Stimulated activated CD8-positive, alpha-beta memory T cell treated with anti-CD3 and anti-CD28 coated beads, Interleukin-7, amount 100 ng/mL, for 1 hour (primary cell): ENCODE data around the gene HOPX.
"Not testable (repeated sequence)": the region's sequence is repeated elsewhere in the genome, so short reads cannot be mapped to it uniquely, and the experiment has no call there.

Source experiments
- DNase-seq, 2 donors: peaks; one replicate each; pipeline ENCODE4 v3.0.0-alpha.2; 2020; ENCODE audit warnings: low read depth in 2 of 2

Gene HOPX

DNA sequence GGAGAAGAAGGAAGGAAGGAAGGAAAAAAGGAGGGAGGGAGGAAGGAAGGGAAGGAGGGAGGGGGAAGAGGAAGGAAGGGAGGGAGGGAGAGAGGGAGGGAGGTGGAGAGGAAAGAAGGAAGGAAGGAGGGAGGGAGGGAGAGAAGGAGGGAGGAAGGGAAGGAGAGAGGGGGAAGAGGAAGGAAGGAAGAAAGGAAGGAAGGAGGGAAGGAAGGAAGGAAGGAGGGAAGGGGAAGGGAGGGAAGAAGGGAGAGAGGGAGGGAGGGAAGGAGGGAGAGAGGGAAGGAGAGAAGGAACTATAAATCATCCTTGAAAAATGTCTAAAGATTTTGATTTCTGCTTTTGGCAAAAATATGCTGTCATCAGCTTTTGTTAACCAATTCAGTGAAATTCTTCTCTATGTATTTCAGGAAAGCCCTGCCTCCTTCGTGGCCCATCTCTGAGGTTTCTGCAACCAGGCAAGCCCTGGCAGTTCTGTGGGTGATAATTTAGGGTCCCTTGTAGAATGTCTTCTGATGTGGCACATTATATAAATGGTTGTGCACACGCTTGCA is 7.1 kb upstream of the HOPX start:
- DNase-seq: no peak

DNA sequence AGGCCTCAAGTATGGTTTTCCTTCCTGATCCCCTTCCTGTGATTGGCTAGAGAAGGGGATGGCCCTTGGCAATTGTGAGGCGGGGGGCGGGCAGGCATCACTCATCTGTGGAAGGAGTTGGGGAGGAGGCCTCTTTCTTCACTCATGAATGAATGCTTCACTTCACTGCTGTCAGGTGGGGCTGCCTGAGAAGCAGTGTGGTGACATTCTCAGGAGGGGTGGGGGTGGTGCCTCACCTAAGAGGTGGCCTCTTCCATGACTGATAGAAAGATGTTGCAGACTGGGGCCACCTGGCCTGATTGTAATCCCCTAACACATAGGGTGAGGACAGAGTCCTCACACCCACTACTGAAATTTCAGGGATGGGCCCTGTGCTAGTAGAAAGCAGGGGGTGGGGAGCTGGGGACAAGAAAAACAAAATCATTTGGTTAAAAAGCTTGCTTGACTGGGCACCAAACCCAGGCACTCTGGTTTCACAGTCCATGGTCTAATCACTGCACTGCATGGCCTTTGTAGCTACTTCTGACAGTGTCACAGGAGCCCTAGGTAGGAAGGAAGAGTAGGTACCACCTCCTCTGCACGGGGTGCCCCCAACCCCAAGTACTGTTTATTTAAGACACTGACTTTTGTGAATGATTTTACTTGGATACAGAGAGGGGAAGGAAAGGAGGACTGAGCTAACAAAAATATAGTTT is 5.6 kb upstream of the HOPX start:
- DNase-seq: no peak

DNA sequence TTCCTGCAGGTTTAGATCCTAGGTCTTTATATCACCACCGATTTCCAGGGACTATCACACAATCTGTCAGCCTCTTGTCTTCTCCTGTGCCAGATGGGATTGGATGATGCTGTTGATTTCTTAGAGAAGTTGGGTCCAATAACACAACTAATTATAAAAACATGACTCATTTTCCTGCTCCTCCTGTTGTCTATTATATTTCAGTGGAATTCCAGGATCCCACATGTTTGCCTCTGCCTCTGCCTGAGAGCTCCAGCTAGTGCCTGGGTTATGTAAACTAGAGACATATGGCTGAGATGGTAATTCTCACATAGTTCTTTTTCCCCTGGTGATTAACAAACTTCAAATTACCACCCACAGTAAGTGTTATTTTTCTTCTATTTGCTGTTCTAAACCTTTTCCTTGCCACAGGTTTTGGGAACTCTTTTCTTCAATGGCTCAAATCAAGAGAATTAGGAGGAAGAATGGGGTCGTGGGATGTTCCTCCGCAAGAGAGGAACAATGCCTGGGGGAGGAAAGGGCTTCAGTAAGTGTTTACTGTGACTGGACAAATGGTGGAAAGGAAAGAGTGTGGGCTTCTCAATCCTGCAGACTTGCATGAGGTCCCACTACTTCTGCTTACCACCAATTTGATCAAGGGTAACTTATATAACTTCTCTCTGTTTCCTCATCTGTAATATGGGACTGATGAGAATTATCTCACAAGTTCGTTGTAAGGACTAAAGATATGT is 3.4 kb upstream of the HOPX start:
- DNase-seq: no peak

DNA sequence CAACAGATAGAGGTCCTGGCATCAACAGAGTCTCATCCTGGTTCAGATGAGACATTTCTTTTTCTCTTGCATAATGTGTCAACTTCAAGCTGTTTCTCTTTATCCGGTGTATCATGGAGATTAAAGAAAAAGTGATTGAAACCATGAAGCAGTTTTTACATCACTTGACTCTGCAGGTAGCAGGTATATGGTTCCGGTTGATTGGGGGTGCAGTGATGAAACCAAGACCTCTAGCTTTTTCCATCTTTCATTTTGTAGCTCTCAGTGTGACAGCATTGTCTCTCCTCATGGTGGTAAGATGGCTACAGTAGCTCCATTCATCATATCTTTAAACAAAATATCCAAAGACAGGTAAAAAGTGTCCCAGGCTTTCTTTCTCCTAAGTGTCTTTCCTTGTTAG is 2.4 kb upstream of the HOPX start:
- no peak for DNase-seq

DNA sequence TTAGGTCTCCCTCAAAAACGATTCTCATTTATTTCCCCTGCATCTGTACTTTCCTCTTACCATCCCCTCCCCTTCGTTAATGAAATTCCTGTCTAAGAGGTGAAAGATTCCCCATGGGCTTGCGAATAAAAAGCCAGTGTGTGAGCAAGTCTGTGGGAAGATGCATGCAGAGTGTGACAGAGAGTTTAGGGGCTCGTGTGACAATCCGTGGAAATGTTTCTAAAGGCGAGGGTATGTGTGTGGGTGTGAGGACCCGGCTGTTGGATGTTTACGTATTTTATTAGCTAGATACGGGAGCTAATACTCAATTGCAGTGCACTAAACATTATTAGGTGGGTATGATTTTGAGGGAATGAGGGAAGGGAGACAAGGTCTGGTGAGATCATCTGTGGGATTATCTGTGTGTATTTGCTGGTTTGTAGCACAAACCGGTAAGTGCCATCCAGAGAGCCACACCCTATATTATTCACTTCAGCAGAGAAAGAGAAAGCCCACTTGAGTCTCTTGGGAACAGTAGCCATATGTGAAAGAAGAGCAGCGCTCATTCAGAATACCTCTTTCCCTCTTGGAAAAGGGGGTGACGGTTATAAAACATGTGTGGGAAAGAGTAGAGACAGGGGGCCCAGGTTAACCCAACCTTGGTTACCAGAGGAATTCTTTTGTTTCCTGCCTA is 893 bp upstream of the HOPX start:
- no peak for DNase-seq

DNA sequence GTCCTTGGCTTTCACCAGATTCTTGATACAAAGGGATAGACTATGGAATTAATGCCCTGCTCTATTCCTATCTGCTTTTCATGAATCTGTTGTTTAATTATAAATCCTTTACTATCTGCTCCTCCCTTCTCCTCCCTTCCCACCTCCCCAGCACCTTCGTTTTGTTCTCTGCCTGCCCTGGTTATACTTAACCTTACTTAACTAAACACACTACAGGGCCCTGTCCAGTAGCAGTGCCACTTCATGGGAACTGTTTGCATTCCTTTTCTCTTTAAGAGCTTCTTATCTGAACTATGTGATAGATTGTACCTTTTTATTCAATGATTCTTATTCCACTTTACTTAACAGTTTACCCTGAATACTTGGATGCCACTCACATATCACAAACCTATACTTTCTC is 830 bp downstream of the HOPX start:
- DNase-seq: no peak

DNA sequence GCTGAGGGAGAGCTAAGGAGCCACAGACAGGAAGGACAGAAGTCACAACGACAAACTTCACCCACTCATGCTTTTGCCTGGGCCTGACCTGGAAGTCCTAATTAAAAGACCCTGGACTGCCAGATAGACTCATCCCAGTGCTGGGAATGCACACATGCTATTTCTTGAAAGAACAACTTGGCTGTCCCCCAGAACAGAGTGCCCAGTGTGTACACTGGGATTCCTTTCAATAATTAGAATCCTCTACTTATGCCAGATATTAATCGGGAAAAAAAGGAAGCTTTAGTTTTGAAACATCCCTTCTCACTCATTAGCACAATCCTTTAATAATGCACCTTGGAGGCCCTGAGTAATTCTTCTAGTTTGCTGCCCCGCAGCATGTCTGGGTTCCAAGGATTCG is 3.4 kb downstream of the HOPX start:
- no peak for DNase-seq

DNA sequence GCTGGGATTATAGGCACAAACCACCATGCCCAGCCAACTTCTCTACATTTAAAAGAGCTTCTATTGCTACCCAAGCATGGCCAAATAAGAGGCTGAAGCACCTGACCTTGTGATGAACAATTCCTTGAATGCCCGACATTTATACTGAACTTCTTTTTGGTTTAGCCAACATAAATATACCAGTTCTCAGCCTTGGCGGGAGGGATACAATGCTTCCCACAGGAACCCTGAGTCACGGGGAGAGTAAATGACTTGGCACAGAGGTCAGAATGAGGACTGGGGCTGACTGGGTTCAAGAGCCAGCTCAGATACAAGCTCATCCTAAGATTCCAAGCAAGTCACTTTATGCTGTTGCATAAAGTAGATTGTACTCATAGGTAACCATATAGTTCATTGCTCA is 6.1 kb downstream of the HOPX start:
- no peak for DNase-seq

DNA sequence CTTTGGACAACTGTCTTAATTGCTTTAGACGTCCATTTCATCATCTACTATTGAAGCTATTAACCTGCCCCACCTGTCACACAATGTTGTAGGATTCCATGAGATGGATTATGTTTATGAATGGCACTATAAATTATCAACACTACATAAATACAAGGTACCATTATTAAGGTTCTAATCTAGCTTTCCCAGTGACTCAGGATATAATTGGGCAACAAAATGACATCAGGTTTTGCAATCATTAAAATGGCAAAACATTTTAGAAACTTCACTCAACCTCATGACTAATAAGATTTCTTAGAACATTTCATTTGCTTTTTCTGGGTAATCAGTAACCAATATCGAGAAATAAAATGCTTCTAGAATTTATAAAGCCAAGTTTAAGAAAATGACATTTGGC is 9.2 kb downstream of the HOPX start:
- DNase-seq: no peak

DNA sequence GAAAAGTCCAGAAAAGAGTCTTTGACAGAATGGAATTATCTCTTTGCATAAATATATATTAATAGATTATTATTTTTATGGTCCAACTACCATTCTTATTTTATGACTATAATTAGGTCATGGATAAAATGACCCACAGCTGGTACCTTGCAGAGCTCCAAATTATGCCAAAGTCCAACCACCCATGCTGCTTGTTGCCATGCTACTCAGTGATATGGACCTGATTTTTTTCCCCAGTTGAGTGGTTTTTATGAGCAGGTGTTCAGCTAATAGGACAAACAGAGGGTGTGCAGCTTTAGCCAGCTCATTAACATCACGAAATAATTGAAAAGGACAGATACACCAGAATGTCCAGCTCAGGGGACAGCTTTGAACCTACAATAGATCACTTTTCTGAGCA is 9.7 kb downstream of the HOPX start:
- DNase-seq: no peak

DNA sequence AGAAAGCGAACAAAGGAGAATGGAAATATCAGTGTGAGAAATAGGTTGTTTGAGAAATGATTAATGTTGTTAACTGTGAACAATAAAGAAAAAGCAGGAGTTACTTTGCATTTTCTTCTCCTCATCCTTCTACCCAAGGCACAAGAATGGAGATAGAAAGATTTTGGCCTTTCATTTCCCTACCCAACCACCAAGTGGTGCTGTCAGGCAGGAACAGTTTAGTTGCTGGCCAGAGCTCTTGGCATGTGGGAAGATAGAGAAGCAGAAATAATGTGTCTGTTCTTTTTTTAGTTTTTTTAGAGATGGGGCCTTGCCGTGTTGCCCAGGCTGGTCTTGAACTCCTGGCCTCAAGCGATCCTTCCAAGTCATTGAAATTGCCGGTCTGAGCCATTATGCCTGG is 12.8 kb downstream of the HOPX start:
- no peak for DNase-seq

DNA sequence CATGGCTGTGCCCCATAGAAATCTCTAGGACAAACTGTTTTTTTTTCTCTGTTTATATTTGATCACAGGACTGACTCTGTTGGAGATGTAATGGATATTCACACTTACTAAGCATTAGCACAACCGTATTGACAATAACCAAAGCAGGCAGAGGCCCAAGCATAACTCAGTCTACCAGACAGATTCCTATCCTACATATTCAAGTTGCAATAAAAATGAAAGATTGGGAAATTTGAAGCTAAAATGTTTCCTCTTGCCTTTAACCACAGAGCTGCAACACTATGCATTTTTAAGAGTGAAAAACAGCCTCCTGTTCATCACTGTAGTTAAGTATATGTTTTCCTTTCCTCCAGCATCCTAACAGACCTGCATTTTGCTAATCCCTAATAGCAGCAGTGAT is 13.7 kb downstream of the HOPX start:
- DNase-seq: not testable (repeated sequence)

DNA sequence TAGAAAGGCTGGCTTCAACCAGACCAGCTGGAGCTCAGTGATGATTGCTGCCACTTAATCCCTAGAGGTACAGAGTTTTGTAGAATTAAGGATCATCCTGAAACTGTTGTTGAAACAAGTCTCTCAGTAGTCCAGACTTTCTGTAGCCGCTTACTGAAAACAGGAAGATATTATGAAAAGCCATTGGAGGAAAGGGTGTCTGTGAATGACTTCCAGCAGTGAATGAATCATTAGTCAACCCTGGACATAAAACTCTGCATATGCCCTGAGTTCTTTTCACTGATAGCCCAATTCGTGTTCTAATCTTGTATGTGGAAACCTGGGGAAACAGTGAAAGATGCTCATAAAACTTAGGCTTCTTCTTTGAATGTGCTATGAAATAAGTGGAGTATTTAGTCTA is 14.8 kb downstream of the HOPX start:
- DNase-seq: no peak

DNA sequence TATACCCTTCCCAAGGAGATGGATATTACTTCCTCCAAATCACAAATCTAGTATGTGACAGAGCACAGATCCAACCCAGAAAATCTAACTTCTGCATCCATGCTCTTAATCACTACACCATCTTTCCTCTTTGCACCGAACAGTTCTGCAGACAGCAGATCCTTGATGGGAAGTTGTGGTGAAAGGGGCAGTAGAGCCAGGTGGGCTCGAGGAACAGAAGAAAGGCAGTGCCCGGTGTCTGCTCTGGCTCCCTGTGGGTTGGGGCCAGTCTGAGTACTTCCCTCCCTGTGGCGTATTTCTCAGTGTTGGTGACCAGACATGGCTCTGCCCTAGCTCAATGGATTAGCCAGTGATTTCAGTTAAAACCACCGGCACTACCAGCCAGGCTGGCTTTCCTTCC is 15.3 kb downstream of the HOPX start:
- no peak for DNase-seq

DNA sequence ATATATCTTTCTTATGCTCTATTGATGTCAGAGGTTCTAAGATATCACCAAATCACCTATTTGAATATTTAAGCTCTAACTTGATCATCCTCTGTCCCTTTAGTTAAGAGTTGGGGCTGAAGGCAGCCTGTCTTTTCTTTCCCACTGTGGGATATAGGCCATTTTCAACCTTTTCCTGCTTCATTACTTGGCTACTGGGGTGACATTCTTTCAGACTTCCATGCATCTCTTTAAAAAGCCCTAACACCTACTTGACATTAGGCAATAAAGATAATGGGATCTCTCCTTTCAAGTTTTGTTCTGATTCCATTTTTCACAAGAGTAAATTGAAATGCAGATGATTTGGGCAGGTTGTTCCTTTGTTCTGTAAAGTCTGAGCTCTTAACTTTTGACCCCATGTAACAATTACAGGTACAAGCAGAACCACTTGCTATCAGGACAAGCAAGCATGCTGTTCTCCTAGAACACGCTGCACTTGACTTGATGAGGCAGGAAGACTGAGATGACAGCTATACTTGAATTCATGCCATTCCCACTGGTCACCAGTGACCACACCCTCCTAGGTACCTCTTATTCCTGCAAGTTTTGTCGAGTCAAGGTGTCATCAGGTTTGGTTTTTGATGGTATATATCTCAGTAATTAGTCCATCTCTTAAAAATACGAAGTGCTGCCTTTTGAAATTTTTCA is 18.2 kb downstream of the HOPX start:
- no peak for DNase-seq

DNA sequence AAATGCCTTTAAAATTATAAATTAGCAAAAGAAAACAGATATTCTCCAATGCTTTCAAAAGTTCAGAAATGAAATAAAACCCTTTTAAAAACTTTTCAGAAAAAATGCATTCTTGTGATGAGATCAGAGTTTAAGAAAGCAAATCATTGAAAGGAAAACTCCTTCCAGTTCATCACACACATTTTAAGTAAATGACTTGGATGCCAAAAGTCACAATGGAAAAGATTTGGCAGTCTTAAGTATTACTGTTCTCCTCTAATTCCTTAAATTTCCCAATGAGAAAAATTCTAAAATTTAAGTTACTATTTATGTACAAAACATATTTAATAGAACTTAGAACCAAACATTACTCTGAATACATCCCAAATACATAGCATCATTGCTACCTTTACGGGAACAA is 21.1 kb downstream of the HOPX start:
- DNase-seq: no peak

DNA sequence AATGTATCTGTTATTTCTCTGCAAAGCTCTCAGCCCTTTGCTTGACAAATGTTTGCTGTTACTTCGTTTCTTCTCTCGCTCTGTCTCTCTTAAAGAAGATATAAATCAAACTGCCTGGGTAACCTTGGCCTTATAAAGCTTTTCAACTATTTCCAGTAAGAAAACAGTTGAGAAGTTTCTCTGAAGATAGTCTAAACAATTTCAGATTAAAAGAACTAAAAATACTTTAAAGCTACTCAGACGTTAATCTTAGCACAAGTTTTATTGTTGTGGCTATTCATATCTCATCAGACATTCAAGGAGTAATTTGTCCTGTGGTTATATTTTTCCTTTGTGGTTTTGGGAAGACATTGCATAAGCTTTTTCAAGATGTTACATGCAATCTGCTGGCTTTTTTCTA is 22.6 kb downstream of the HOPX start:
- no peak for DNase-seq

DNA sequence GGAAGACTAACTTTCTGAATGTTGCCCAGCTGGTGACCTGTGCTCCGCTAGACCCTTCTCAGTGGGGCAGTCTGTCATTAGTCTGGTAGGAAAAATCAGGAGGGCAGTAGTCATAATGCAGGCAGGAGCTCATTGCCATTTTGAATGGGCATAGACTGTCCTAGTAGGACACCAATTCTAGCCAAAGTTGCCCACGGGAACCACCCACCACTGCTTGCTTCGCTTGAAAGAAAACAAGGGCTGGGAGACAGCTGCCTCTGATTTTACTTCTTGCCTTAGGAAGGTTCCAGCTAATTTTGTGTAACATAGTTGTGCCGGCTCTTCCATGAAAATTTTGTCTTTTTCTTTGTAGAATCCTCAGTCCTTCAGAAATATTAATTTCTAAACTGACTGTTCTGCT is 23.3 kb downstream of the HOPX start:
- no peak for DNase-seq

DNA sequence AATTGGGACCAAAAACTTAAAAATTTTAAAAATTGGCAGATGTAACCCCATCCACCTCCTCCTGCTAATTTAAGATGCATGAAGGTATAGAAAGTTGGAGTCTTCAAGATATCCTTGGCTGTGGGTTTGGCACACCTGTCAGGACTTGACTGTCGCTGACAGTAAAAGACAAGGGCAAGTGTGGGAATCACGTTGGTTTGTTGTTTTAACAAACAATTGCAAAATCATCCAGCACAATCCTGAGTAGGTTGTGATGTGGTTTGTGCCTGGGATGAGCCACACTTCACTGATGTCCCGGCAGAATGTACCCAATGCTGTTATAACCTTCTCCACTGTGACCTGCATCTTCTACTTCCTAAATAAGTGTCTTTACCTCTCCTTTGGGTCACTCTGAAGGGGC is 24.0 kb downstream of the HOPX start:
- DNase-seq: no peak

DNA sequence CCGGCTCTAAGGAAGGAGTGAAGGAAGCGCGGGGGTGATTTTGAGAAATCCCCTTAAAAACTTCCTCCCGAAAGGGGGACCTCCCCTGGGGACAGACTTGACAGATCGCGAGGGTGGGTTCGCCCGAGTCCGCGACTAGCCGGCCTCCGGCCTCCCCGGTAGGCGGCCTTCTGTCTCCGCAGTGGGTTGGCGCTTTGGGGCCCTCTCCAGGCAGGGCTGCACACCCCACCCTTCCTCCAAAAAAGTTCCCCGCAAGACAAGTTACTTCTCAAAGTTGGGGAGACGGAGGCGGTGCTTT is 24.8 kb downstream of the HOPX start:
- DNase-seq: no peak

DNA sequence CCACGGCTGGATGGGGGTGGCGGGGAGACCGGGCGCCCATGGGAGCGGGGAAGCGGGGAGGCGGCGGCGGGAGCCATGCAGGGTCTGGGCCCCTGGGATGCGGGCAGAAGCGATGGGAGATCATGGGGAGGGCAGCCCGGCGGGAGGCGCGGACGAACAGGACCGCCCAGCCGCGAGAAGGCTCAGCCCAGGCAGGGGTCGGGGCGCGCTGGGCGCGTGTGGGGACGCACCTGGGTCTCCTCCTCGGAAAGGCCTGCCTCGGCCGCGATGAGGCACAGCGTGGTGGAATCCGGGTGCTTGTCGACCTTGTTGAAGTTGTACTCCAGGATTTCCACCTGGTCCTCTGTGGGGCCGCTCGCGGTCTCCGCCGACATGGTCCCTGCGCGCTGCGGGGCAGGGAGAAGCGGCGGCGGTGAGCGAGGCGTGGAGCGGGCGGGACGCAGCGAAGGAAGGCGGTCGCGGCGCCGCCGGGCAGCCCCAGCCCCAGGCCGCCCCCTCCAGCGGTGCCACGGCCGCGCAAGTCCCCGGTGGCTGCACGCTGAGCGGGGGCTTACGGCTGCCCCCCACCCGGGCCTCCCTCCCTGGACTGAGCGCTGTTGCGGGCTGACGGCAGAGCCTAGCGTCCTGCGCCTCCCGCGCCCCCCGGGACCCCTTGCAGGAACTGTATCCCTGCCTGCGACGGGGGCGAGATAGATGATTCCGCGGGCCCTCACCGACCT is 25.3 kb downstream of the HOPX start:
- DNase-seq: no peak

DNA sequence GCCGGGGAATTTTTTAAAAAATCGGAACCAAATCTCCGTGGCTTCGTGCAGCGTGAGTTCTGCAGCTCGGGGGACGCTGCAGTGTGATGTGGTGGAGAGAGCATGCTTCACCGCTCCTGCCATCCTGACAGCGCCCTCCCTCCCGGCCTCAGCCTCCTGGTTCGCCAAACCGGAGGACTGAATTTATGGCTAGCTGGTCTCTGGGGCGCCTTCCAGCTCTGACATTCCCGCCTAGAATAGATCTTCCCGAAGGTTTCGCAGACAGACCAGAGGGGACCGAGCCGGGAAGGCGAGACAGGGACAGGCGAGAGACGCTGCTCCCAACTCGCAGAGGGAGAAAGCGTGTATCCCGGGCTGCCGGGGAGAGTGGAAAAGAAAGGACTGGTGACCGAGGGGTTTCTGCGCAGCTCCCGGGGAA is 25.9 kb downstream of the HOPX start:
- no peak for DNase-seq
